ENCODE measurements around the gene OR8A1.

Gene OR8A1

DNA sequence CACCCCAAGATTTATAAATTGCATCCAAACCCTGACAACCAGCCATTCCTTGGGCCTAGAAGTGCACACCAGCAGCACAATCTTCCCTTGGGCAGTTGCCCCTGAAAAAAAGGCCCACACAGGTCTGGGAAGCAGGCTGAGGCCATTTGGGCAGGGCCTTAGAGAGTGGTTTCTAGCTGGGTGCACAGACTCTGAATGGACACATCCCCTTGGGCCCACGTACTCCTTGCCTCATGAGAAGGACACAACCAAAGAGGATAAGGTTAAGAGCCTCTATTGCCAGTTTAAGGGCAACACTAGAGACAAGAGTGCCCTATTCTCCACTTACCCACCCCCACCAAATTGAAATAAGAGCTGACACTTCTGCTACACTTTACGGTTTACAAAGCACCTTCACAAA, 40.5 kb downstream of the OR8A1 start:
- Mint-ChIP-seq H3K36me3 (ENCODE audit: low read depth) (no peaks in the 10 kb centered on the region), H3K27ac (no peak overlapping the region), H3K27me3 (no peaks in the 10 kb centered on the region), H3K9me3 (no peaks in the 10 kb centered on the region), H3K4me1 (peaks cover 6% of the 10 kb centered on the region), H3K4me3 (no peak overlapping the region)
- ATAC-seq, result no peak
- DNase-seq, result no peak

- H3K27ac Mint-ChIP-seq, result no peak within 1 kb of the TSS
- no peak within 1 kb of the TSS for H3K4me3 Mint-ChIP-seq
- H3K4me1 Mint-ChIP-seq, result peaks cover 6% of the 10 kb centered on the region
- ATAC-seq, result no peak
- no peaks in the 10 kb centered on the region for H3K36me3 Mint-ChIP-seq (ENCODE audit: low read depth)
- no peaks in the 10 kb centered on the region for H3K9me3 Mint-ChIP-seq
- H3K27me3 Mint-ChIP-seq, result no peaks in the 10 kb centered on the region
- DNase-seq, result no peak
Measured at GRCh38 chr11:124611064-124611463, 41.3 kb downstream of the OR8A1 start, which contains the start of gene PANX3. TSS of gene PANX3 (plus strand) at chr11:124611428. CDS start at chr11:124611557, 129 bp downstream.

DNA sequence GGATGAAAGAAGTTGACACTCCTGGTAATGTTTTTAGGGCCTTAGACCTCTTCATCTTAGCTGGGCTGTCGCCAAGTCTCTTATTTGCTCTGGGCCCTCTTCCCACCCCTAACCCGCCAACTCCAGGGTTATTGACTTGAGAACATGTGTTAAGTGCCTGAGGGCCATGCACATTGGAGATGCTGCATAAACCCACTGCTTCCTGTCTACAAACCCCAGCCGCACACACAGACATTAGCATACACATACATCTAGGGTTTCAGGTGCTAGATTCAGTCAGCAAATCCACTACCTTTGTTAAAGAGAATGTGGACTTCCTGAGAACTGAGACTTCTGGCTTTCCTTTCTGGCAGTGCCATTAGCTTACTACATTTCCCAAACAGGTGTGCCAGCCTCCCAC, 42.2 kb downstream of the OR8A1 start:
- ATAC-seq (peak; percentile 78), DNase-seq (no peak)
- Mint-ChIP-seq H3K27ac (no peak overlapping the region), H3K9me3 (no peaks in the 10 kb centered on the region), H3K36me3 (ENCODE audit: low read depth) (no peaks in the 10 kb centered on the region), H3K27me3 (no peaks in the 10 kb centered on the region), H3K4me3 (no peak overlapping the region), H3K4me1 (peaks cover 6% of the 10 kb centered on the region)

- H3K27ac Mint-ChIP-seq, result no peak overlapping the region
- peaks cover 6% of the 10 kb centered on the region for H3K4me1 Mint-ChIP-seq
- H3K4me3 Mint-ChIP-seq, result no peak overlapping the region
- ATAC-seq, result no peak
- H3K9me3 Mint-ChIP-seq, result no peaks in the 10 kb centered on the region
- no peaks in the 10 kb centered on the region for H3K27me3 Mint-ChIP-seq
- no peaks in the 10 kb centered on the region for H3K36me3 Mint-ChIP-seq (ENCODE audit: low read depth)
- DNase-seq, result no peak
Measured at GRCh38 chr11:124612567-124613246, 42.9 kb downstream of the OR8A1 start.

DNA sequence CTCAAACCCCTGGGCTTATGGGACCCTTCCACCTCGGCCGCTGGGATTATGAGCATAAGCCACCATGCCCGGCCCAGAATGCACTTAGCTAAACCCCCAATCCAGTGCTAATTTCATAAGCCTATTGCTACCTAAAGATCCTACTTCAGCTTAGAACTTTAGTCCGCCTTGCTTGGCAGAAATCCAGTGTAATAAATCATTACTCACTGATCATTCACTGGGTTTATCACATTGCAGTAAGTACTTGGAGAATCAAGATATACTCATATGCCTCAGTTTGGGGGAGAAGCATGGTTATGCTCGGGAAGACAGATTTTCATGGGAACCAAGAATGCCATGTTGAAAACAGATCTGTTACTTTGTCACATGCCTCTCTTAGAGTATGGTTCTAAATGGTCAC, 49.1 kb downstream of the OR8A1 start:
- Mint-ChIP-seq H3K9me3 (no peaks in the 10 kb centered on the region), H3K4me1 (peaks cover 3% of the 10 kb centered on the region), H3K27me3 (peaks cover 6% of the 10 kb centered on the region), H3K4me3 (no peak overlapping the region), H3K27ac (no peak overlapping the region), H3K36me3 (ENCODE audit: low read depth) (peaks cover 1% of the 10 kb centered on the region)
- DNase-seq, result no peak
- ATAC-seq, result no peak

Measured in activated naive CD8-positive, alpha-beta T cell treated with anti-CD3 and anti-CD28 coated beads, Interleukin-2, amount 50 U/mL, for 24 hours (primary cell).